Globus pallidus (tissue), 1 donor: ENCODE results near the gene DPP6.
"Not testable (repeated sequence)": the region's sequence is repeated elsewhere in the genome, so short reads cannot be mapped to it uniquely, and the experiment has no call there.

Source experiments
- DNase-seq: peaks from one replicate; pipeline ENCODE4 v3.0.0-alpha.2; 2015; ENCODE audit warnings: low spot score

DPP6 gene

GRCh38 chr7:154910977-154911376 is 858.8 kb downstream of the DPP6 start:
- no peak for DNase-seq

- no peak for DNase-seq
Observed at GRCh38 chr7:154911411-154911810, 859.2 kb downstream of the DPP6 start.

GRCh38 chr7:154911862-154912455 is 859.8 kb downstream of the DPP6 start:
- DNase-seq = no peak

DNA sequence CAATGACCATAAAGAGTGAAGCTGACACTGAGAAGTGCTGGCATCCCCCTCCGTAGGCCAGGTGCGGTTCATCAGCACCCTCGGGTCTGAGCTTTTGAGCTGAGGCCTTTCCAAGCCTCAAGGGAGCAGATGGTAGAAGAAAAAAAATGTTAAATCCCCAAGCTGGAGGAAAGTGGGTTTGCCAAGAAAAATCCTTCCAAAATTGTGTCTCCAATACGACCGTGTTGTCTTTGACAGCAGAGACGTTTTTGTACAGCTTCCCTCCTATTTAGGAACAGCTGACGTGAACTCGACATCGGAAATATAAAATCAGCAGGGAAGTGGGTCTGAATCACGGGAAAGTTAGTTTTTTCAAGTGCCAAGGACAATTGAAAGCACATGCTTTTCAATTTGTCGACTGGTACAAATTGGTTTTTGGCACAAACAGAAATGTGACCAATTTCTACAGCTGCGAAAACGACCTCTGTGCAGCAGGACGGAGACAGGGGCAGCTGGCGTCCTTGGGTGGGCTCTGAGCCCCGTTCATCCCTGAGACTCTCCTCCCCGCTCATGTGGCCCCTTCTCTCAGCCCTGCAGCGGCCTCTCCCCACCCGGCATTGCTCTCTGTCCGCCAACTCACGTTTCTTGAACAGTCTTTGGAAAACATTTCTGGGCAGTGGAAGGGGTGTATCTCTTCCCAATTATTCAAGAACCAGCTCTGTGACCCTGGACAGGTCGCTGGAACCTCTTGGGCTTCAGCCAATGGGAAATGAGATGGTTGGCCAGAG is 860.9 kb downstream of the DPP6 start:
- DNase-seq = peak; percentile 30

DNA sequence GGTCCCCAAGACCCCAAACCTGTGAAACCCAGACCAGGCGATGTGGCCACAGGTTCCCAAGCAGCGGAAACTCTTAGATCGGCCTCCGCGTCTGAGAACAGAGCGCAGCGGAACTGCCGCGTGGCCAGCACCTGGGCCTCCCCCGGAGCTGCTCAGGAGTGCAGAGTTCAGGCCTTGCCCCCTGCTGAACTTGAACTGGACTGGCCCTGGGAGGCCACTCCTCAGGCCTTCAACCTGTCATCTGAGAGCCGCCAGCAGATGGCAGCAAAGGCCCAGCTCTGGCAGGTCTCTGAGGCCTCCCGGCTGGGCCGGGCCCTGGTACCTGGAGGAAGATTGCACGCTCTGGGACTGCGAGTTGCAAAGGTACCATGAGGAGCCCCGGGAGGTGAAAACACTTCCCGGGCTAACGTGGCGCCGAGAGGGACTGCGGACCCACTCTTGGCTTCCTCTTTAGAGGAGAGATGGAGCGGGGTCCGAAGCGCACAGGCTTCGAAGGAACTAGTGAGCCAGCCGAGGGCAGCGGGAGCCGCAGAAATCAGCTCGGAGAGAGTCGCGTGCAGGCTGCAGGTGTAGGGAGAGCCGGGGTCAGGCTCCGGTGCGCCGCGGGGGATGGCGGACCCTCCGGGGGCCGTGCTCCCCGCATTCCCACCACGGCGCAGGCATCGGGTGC is 861.6 kb downstream of the DPP6 start:
- peak; percentile 78 for DNase-seq

- no peak for DNase-seq
Observed at GRCh38 chr7:154914308-154914995, 862.3 kb downstream of the DPP6 start.

GRCh38 chr7:154914996-154915380 is 862.8 kb downstream of the DPP6 start:
- no peak for DNase-seq

DNA sequence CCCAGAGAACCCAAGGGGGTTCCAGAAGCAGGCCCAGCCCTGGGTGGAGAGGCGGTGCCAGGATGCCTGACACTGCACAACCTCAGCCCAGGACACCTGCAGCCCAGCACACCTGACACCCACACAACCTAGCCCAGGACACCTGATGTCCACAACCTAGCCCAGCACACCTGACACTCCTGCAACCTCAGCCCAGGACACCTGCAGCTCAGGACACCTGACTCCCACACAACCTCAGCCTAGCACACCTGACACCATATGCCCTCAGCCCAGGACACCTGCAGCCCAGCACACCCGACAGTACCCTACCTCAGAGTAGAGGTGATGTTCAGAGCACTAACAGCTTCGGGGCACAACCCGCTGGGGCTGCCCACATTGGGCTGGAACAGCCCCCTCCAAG is 863.4 kb downstream of the DPP6 start:
- DNase-seq = no peak

GRCh38 chr7:154916381-154916780 is 864.2 kb downstream of the DPP6 start:
- no peak for DNase-seq

GRCh38 chr7:154916856-154917807 is 864.9 kb downstream of the DPP6 start:
- no peak for DNase-seq

GRCh38 chr7:154917808-154918160 is 865.6 kb downstream of the DPP6 start:
- DNase-seq = no peak

GRCh38 chr7:154918266-154918665 is 866.1 kb downstream of the DPP6 start:
- no peak for DNase-seq

DNA sequence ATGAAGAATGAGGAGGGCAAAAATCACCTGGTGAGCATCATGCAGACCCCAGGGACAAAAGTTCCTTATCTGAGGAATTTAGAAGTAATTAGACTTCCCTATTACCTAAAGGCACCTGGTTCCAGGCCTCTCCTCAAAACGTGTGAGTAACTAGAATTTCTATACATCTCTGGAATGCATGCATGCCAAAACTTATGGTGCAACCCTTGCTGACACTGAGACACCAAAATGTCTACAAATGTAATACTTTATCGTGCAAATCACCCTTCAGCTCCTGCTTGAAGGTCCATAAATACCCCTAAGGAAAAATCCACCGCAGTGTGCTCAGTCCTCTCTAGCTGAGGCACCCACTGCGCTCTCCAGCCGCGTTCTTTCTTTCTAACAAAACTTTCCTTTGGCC is 866.5 kb downstream of the DPP6 start:
- no peak for DNase-seq

DNA sequence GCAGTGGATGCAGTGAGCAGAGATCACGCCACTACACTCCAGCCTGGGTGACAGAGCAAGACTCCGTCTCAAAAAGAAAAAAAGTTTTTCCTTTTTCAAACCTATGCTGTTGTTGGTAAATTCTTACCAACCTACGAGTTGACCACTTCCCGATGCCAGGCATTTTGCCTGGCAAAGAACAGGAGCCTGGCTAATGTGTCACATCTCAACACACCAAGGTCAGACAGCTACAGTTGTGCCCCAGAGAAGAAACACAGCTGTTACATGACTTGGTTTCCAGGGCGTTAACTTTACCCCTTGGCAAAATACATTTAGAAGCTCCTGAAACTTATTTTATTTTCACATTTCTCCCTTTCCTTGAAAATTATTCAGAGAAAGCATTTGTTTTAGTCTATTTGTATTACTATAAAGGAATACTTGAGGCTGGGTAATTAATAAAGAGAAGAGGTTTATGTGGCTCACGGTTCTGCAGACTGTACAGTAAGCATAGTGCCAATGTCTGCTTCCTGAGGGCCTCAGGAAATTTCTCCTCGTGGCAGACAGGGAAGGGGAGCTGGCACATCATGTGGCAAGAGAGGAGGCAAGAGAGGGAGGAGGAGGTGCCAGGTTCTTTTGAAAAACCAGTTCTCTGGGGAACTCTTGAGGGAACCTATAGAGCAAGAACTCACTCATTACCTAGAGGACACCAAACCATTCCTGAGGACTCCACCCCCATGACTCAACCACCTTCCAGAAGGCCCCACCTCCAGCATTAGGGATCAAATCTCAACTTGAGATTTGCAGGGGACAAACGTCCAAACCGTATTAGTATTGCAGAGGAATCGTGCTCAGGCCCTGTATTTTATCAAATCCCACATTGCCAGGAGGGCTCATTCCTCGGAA is 867.4 kb downstream of the DPP6 start:
- no peak for DNase-seq

DNA sequence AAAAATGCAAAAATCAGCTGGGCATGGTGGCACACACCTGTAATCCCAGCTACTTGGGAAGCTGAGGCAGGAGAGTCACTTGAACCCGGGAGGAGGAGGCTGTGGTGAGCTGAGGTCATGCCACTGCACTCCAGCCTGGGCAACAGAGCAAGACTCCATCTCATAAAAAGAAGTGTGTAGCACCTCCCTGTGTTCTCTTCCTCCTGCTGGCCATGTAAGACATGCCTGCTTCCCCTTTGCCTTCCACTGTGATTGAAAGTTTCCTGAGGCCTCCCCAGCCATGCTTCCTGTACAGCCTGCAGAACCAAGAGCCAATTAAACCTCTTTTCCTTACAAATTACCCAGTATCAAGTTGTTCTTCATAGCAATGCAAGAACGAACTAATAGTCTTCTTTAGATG is 870.3 kb downstream of the DPP6 start:
- DNase-seq = not testable (repeated sequence)

DNA sequence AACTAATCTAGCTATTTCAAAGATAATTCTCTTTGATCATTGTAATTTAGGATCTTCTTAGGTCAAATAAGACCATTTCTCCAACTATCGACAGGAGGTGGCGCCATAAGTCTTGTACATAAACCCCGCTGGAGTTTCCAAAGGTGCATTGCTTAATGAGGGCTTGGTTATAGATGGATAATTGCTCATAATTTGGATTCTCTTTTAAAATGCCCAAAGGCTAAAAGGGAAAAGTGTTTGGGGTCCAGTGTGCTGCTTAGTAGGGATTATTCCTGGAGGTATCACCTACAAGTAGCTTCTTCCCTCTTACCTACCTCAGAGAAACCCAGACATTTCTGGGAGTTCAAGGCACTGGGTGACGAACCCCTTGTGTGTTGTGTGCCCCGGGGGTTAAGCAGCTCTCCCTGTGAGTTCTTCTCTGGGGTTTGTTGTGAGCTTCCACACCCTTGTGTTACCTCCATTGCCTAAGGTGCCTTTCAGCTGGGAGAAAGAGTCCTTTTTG is 875.5 kb downstream of the DPP6 start:
- DNase-seq = peak; percentile 83

DNA sequence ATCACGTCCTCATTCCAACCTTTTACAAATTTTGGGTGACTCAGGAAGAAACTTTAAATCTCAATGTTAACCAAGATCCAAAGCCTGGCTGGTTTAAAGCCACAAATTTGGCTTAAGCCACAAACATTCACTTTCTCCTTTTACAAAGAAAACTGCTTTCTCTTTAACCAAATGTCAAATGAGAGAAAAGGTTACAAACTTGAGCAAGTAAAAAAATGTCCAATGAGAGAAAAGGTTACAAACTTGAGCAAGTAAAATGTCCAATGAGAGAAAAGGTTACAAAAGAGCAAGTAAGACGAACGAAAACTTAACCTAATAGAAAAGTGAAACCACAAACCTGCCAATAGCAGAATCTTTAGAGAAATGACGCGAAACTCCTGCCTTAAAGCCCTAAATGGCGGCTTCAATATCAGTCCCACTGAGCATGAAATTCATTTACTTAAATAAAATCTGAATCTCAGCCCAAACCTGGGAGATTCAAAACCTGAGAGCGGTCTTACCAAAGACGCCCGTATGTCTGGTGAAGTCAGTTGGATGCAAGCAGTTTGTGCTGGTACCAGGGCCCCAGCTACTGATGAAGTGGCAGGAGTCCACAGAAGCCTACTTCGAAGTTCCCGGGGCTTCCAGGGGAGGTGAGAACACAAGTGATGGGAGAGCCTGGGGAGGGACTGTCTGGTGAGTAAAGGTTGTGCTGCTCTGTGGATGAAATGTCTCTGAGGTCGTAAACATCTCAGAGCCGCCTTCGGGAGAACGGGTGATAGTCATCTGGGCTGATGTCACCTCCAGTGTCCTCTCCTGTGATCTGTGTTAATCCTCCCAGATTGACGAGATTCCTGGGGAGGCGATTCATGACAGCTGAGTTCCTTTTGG is 876.2 kb downstream of the DPP6 start:
- peak; percentile 80 for DNase-seq

- DNase-seq = no peak
Observed at GRCh38 chr7:154929006-154929726, 877.0 kb downstream of the DPP6 start.

GRCh38 chr7:154931906-154932305 is 879.7 kb downstream of the DPP6 start:
- DNase-seq = no peak
